HG03108 (cell line): Measurements from ENCODE around the gene HSPA2.
"Not testable (repeated sequence)": the region's sequence is repeated elsewhere in the genome, so short reads cannot be mapped to it uniquely, and the experiment has no call there.

Experiments used
- ATAC-seq: cut with Tn5 transposase; IDR thresholded peaks from one replicate; pipeline ENCODE4 v1.9.1; 2021; ENCODE audit warnings: moderate library complexity; ENCODE audit not compliant: unreplicated experiment

HSPA2 gene

DNA sequence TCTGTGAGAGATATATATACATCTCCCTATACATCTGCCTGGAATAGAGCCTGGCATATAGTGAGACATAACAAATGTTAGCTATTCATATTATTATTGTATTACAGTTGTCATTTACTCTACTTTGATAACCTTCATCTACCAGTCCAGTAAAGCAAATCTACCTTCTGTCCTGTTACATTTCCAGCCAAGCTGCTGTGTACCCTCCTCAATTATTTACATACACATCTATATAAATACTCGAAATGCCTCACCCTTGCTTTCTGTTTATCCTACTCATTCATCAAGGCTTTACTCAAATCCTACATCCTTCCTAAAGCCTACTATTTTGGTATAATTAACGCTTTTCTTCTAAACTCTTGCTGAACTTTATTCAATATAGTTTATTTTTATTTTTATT, 27.3 kb upstream of the HSPA2 start:
- no peak for ATAC-seq

DNA sequence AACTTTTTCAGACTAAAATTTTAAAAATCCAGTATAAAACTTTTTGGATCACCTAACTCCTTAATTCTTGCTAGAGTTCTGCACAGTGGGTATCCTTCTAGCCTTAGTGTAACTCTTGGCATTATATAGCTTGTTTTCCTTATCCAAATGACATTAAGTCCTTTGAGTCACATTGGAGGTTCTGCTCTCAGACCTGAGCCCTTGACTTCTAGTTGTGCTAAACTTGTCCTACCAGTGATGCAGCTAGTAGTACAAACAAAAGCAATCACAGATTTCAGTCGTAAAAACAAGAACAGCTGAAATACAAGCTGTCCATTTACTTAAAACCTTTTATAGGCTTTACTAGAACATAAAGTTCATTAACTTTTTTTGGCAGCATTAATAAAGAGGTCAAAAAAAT, 25.5 kb upstream of the HSPA2 start:
- ATAC-seq = no peak

DNA sequence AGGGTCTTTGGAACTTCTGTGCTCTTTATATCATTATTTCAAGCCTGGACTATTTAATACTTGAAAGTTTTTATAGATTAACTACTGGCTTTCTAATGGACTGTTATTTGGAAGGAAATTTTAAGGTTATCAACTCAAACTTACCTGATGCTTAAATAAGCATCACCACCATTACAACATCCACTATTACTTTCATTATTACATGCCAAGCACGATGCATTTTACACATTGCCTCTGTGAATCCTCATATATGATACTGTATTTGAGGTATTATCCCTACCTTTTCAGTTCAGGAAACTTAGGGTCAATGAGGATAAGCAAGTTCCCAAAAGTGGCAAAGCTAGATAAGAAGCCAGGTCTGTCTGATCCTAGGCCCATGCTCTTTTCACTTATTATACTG, 23.6 kb upstream of the HSPA2 start:
- ATAC-seq = no peak

DNA sequence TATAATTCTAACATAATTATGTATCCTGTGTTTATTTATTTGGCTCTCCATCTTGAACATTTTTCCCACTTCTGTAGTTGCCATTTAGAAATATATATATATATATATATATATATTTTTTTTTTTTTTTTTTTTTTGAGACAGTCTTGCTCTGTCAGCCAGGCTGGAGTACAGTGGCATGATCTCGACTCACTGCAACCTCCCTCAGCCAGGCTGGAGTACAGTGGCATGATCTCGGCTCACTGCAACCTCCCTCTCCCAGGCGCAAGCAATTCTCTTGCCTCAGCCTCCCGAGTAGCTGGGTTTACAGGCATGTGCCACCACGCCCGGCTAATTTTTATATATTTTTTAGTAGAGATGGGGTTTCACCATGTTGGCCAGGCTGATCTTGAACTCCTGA, 22.9 kb upstream of the HSPA2 start:
- not testable (repeated sequence) for ATAC-seq

DNA sequence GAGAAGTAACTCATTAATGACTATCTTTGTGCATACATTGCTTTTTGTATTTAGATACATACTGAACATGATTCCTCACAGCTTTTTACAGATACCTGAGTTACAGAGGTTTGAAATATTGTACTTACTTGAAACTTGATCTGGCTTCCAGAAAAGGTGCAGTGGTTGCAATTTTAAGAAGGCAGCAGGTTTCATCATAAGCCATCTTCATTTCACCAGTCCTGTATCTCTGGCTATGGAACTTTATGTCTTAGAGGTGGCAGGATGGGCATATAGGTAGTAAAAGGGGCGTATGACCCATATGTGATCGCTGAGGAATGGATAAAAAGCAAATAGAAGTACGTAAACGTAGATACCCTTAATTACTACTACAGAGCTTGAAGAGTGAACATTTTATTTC, 22.3 kb upstream of the HSPA2 start:
- ATAC-seq = no peak

DNA sequence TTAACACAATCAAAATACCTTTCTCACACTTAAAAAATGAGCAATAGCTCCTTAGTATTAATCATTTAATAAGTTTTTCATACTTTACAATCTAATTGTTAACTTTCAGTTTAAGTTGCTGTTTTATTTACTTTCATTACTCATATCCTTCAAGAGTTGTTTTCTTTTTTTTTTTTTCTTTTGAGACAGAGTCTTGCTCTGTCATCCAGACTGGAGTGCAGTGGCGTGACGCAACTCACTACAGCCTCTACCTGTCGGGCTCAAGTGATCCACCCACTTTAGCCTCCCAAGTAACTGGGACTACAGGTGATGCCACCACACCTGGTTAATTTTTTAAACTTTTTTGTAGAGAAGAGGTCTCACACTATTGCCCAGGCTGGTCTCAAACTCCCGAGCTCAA, 19.8 kb upstream of the HSPA2 start:
- no peak for ATAC-seq

DNA sequence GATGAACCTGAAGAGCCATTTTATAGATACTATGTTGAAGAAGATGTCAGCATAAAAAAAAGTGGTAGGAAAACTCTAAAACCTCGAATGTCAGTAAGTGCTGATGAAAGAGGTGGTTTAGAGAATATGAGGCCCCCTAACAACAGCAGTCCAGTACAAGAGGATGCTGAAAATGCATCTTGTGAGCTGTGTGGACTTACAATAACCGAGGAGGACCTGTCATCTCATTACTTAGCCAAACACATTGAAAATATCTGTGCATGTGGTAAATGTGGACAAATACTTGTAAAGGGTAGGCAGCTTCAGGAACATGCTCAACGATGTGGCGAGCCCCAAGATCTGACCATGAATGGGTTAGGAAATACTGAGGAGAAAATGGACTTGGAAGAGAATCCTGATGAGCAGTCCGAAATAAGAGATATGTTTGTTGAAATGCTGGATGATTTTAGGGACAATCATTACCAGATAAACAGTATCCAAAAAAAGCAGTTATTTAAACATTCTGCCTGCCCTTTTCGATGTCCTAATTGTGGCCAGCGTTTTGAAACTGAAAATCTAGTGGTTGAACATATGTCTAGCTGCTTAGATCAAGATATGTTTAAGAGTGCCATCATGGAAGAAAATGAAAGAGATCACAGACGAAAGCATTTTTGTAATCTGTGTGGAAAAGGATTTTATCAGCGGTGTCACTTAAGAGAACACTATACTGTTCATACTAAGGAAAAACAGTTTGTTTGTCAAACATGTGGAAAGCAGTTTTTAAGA, 17.8 kb upstream of the HSPA2 start:
- no peak for ATAC-seq

DNA sequence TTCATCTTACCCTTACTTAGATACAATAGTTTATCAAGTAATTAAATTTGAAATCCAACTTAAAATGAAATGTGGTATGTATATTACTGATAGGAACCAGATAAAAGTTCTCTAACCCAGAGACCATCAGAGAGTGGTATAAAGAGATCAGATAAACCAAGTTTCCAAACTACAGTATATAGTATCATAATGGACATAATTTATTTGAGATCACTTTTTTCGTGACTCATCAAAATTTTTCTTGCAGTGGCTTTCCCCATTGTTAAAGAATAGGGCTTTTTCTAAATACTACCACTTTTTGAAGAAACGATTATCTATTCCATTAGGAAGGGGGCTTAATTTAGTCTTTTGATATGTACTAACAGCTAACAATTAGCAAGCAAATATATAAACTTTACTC, 15.2 kb upstream of the HSPA2 start:
- no peak for ATAC-seq

DNA sequence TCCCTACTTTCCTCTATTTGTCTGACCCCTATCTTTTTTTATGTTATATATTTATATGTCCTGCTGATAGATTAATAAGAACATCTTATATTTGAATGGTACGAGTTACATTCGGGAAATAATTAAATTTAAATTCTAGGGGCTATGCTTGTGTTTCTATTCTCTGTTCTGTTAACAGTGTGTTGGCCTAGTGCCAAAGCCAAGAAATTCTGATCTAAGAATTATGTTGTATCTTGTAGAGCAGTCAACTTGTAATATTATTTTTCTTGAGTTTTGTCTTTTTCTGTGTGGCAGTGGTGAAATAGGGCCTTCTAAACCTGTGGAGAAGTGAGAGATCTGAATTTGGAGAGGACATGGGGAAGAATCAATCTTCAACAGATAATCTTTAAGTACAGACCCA, 9.0 kb upstream of the HSPA2 start:
- ATAC-seq = no peak

DNA sequence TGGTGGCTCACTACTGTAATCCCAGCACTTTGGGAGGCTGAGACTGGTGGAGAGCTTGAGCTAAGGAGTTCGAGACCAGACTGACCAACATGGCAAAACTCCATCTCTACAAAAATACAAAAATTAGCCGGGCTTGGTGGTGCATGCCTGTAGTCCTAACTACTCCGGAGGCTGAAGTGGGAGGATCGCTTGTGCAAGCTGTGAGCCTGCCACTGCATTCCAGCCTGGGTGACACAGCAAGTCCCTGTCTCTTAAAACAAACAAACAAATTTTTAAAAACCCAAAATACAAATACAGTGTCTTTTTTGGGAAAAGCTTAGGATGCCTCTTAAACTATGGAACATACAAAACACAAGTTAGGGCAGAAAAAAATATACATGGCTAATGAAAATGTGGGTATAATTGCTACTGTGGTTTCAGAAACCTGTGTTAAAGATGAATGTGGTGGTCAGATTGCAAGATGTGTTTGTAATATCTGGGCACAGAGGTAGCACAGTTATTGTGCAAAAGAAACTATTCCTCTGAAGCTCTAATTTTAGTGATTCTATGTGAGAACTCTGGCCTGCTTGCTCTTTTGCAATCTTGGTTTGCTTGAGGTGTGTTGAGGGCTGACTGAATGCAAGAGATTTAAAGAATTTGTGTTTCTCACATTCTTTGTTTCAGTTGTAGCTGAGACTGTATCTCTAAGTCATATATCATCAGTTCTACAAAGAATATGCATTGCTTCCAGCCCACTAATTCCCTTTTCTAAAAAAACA, 3.9 kb upstream of the HSPA2 start:
- ATAC-seq = no peak

DNA sequence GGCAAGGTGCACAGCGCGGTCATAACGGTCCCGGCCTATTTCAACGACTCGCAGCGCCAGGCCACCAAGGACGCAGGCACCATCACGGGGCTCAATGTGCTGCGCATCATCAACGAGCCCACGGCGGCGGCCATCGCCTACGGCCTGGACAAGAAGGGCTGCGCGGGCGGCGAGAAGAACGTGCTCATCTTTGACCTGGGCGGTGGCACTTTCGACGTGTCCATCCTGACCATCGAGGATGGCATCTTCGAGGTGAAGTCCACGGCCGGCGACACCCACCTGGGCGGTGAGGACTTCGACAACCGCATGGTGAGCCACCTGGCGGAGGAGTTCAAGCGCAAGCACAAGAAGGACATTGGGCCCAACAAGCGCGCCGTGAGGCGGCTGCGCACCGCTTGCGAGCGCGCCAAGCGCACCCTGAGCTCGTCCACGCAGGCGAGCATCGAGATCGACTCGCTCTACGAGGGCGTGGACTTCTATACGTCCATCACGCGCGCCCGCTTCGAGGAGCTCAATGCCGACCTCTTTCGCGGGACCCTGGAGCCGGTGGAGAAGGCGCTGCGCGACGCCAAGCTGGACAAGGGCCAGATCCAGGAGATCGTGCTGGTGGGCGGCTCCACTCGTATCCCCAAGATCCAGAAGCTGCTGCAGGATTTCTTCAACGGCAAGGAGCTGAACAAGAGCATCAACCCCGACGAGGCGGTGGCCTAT, 875 bp downstream of the HSPA2 start:
- ATAC-seq = no peak

DNA sequence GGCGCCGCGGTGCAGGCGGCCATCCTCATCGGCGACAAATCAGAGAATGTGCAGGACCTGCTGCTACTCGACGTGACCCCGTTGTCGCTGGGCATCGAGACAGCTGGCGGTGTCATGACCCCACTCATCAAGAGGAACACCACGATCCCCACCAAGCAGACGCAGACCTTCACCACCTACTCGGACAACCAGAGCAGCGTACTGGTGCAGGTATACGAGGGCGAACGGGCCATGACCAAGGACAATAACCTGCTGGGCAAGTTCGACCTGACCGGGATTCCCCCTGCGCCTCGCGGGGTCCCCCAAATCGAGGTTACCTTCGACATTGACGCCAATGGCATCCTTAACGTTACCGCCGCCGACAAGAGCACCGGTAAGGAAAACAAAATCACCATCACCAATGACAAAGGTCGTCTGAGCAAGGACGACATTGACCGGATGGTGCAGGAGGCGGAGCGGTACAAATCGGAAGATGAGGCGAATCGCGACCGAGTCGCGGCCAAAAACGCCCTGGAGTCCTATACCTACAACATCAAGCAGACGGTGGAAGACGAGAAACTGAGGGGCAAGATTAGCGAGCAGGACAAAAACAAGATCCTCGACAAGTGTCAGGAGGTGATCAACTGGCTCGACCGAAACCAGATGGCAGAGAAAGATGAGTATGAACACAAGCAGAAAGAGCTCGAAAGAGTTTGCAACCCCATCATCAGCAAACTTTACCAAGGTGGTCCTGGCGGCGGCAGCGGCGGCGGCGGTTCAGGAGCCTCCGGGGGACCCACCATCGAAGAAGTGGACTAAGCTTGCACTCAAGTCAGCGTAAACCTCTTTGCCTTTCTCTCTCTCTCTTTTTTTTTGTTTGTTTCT, 1.7 kb downstream of the HSPA2 start:
- ATAC-seq = no peak

DNA sequence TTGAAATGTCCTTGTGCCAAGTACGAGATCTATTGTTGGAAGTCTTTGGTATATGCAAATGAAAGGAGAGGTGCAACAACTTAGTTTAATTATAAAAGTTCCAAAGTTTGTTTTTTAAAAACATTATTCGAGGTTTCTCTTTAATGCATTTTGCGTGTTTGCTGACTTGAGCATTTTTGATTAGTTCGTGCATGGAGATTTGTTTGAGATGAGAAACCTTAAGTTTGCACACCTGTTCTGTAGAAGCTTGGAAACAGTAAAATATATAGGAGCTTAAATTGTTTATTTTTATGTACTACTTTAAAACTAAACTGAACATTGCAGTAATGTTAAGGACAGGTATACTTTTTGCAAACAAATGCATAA, 2.3 kb downstream of the HSPA2 start:
- ATAC-seq = no peak

DNA sequence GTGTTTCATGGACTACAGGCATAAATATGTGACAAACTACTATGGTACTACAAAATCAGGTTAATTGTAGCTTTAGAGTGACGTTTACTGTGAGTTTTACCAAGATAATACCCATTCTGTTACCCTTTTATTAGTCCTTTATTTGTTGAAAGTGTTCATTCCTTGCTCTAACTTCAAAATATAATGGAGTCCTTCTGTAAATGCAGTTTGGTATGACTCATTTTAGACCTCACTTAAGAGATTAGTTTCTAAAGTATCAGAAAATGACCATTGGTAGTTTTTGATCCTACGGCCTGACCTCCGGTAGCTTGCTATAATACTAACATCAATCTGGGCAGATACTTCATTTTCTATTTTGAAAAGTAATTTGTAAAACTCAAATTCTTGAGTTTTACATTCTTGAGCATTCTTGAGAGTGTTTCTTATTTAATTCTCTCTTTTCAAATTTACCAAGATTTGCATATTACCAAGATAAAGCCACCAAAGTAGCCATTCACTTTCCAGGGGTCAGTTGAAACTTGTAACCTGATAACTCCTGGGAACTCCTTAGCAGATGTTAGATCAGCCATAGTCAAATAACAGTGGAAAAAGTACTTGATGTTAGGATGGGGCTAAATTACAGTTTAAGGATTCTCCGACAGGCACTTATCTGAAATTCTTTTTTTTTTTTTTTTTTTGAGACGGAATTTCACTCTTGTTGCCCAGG, 4.2 kb downstream of the HSPA2 start:
- ATAC-seq = no peak

DNA sequence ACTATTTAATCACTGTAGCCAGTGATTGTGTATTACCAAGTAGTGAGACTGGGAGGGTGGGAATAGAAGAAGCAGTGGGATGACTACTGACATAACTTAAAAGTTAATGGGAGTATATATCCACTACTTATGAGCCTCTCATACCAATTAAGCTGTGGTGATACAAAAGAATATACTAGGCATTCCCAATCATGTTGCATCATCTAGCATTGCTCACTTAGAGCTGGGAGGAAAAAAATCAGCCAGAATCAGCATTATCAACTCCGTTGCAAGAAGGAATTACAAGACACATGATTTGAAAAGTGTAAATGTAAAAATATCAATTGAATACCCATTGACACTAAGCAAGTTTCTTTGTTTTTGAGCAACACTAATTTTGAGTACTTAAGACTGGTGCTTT, 8.5 kb downstream of the HSPA2 start:
- no peak for ATAC-seq

DNA sequence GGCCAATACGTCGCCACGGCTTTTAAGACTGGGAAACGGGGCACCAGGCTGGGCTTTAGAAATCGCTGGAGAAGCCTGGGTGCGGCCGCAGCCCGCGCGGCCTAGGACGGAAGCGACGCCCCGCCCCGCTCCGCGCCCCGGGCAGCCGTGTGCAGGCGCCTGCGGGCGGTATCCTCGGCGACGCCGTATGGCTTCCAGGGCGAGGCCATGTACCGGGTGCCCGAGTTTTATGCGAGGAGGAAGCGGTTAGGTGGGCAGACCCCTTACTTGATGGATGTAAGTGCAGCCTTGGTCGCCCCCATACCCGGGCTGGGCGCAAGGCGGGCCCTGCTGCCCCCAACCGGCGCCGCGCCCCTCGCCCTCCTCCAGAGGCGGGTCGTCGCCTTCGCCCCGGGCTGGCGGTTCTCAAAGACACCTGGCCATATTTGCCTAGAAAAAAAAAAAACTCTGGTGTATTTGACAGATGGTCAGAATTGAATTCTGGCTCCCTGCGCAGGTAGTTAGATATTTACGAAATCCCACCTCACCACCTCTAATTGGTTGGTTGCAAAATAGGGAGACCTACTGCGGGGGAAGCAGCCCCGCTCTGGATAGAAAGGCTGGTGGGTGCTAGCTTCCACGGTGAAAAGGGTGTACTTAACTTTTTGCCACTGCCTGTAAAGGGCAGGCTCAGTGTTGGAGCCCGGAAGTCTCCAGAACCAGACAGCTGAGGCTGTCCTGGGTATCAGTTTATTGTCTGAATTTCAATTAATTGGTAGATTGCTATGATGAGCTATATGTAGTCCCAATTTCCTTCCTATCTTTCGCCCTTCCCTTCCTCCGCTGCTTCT, 9.5 kb downstream of the HSPA2 start, which contains the start of gene PPP1R36:
Gene PPP1R36, plus strand, starts transcription at position 171 of the 830 bp plus-strand sequence. Its CDS starts 37 bp downstream, at position 208.
- no peak for ATAC-seq

DNA sequence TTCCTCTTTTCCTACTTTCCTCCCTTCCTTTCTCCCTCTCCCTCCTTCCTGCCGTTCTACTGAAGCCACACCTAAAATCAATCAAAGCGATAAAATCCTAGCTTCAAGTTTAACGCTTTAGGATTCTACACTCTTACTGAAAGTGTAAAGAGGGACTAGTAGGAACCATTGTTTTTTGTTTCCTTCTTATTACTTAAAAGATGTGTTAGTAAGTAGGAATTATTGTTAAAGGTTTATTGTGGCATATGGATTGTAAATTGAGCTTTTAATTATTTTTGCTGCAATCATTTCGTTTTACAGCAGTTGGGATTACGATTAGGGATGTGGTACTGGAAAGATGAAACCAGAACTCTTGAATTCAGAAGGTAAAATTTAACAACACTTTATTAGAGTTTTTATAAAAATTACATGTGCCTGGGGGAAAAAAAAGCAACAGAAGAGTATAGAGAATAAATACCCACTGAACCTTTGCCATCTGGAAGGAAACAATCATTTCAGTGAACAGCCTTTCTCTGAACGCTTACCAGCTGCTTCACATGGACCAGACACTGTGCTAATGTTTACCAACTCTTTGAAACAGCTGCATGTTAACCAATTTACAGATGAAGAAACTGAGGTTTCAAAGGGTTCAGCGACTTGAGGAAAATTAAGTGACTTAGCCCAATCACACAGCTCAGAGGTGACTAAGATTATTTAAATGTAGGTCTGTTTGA, 10.2 kb downstream of the HSPA2 start:
- no peak for ATAC-seq

DNA sequence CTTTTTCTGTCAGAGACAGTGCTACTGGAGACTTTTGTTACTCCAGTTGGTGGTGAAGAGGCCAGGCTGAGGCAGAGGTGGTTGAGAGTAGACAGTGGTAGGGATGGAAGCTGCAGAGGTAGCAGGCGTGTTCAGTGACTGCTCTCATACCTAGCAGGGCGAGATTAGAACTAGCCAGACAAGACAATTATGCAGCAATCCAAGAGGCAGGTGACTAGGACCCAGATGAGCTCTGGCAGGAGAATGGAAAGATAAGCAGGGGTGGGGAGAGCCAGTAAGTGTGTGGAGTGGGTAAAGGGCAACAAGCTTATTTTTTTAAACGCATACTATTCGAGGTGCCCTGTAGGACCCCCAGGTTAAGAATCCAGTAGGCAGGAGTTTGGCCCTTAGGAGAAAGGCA, 14.0 kb downstream of the HSPA2 start:
- ATAC-seq = no peak

DNA sequence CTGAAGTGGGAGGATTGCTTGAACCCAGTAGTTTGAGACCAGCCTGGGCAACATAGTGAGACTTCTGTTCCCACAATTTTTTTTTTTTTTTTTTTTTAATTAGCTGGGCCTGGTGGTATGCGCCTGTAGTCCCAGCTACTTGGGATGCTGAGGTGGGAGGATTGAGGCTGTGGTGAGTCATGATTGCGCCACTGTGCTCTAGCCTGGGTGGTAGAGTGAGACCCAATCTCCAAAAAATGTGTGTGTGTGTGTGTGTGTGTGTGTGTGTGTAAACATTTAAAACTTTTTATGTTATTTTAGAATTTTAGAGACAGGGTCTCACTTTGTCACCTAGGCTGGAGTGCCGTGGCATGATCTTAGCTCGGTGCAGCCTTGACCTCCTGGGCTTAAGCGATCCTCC, 16.0 kb downstream of the HSPA2 start:
- no peak for ATAC-seq
